CD4-positive, alpha-beta T cell treated with Interleukin-2 at 100 ng/mL for 4 hours (primary cell): Measurements from ENCODE around the gene CSNK2B.

Source experiments
- DNase-seq: peaks from one replicate; pipeline ENCODE4 v3.0.0-alpha.2; 2020; ENCODE audit warnings: low spot score

The CSNK2B gene

GRCh38 chr6:31665501-31666336 is at the start of gene CSNK2B:
Gene CSNK2B, plus strand, starts transcription at chr6:31666080. Its CDS starts 752 bp downstream, at chr6:31666832.
- peak; percentile 97 for DNase-seq

- DNase-seq = no peak
These were observed 48.9 kb upstream of the CSNK2B start for GRCh38 chr6:31617010-31617409.

- DNase-seq = peak; percentile 98
These were observed 45.9 kb upstream of the CSNK2B start for GRCh38 chr6:31619805-31620585.

DNA sequence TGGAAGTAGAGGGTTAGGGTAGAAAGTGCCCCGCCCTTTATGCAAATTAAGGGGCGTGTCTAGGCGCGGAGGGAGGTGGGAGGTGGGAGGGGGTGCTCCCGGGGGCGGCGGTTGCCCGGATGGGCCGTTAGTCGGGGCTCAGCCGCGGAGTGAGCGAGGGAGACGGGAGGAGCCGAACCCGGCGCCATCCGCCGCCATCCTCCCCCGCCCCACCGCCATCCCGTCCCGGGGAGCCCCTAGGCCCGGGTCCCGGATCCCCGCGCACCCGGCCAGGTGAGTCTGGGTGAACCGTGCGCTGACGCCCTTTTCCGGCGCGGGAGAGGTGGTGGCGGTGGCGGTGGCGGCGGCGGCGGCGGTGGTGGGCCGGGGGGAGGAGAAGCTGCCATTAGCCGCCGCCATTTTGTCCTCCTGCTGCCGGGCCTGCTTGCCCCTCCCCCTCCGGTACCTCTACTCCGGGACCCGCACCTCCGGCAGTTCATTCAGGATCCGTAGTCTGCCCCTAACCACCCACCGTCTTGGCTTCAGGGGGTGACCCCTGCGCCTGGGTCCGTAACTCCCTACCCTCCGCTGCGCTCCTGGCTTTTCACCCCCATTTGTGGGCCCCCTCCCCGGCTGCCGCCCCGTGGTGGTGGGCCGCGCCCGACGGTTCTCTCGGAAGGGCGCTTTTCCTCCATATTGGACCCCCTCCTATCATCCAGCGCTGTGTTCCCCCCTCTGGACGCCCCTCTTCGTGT is 45.1 kb upstream of the CSNK2B start, which contains the start of gene PRRC2A:
Gene PRRC2A, plus strand, starts transcription at position 130 of the 734 bp plus-strand sequence. CDS start 2,075 bp downstream, outside the sequence.
- DNase-seq = no peak

DNA sequence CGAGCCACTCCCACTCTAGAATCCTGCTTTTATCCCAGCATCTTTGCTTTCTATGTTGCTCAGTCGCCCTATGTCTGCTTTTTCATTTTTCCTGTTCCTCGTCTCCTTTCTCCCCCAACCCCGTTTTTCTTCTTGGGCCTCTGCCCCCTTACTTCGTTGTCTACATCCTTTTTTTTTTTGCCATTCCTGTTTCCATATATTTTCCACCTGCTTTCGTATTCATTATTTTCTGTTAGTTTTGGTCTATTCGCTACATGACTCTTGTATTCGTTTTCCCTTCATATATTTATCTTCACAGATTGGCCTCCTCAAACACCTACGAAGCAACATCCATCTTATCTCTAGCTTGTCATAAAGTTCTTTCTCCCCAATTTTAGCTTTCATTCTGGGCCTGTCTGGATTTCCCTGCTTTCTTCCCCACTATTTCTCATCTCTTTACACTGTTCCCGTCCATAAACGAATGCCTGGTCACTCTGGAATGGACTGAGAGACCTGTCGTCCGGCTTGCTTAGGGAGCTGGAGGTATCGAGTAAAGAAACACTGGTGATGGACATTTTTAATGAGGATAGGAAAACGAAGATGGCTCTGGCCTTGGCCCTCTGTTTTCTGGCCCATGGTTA is 44.5 kb upstream of the CSNK2B start:
- no peak for DNase-seq

DNA sequence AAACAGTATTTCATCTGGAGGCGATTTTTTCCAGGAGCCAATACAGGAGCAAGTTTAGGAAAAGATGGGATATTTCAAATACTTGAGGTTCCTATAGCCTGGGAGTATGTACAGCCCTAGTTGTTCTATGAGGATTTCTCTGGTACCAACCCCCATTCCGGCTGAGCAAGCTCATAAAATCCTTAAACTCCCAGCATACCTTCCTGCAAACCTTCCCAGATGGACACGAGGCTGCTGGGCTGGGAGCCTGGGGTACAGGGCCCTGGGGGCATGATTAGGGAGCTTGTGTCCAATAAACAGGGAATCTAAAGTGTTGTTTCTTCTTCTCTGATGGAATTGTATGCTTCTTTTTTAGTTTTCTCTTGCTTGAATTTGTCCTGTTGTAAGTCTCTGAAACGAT is 43.9 kb upstream of the CSNK2B start:
- no peak for DNase-seq

GRCh38 chr6:31622684-31623091 is 43.2 kb upstream of the CSNK2B start:
- no peak for DNase-seq

- no peak for DNase-seq
These were observed 41.8 kb upstream of the CSNK2B start for GRCh38 chr6:31624070-31624469.

DNA sequence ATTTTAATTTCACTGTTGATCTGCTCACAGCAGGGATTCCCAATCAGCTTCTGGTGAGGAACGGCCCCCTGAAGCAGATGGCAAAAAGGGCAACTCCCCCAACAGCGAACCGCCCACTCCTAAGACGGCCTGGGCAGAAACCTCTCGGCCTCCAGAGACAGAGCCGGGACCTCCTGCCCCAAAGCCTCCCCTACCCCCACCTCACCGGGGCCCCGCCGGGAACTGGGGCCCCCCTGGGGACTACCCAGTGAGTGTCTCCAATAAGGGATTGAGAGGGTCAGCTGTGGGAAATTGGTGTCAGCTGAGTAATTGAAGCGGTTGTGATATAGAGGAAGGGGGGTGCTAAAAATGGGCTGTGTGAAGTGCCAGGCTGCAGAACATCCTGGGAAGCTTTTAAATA is 38.9 kb upstream of the CSNK2B start:
- no peak for DNase-seq

GRCh38 chr6:31627690-31628287 is 38.1 kb upstream of the CSNK2B start:
- DNase-seq = no peak

GRCh38 chr6:31629014-31629413 is 36.9 kb upstream of the CSNK2B start:
- no peak for DNase-seq

DNA sequence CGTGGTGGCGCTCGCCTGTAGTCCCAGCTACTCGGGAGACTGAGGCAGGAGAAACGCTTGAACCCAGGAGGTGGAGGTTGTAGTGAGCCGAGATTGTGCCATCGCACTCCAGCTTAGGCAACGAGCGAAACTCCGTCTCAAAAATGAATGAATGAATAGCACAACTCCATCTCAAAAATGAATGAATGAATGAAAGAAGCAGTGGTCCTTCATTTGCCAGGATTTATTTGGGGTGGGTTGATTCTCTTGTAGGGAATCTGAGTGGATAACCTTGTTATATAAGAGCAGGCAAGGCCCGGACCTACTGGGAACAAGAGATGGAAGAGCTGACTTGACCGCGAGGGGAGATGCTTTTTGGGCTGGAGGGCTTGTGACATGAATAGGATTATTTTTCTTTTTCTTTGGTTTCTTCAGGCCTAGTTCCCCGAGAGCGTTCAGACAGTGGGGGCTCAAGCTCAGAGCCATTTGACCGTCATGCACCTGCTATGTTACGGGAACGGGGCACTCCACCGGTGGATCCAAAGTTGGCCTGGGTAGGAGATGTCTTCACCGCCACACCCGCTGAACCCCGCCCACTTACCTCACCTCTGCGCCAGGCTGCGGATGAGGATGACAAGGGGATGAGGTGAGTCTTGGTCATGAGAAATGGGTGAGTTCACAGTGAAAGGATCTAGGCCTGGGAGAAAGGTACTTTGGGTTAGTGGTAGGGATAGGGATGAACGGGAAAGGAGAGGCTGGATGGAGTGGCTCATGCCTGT is 35.5 kb upstream of the CSNK2B start:
- no peak for DNase-seq

GRCh38 chr6:31631209-31631608 is 34.7 kb upstream of the CSNK2B start:
- no peak for DNase-seq

DNA sequence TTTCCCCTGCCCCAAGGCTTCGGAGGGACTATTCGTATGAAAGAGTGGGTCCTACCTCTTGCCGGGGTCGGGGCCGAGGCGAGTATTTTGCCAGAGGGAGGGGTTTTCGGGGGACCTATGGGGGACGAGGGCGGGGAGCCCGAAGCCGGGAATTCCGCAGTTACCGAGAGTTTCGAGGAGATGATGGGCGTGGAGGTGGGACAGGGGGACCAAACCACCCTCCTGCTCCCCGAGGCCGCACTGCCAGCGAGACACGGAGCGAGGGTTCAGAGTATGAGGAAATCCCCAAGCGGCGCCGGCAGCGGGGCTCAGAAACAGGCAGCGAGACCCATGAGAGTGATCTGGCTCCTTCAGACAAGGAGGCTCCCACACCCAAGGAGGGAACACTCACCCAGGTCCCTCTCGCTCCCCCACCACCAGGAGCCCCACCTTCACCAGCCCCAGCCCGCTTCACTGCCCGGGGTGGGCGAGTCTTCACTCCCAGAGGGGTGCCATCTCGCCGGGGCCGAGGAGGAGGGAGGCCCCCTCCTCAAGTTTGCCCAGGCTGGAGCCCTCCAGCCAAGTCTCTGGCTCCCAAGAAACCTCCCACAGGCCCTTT is 34.1 kb upstream of the CSNK2B start:
- DNase-seq = no peak

GRCh38 chr6:31632279-31632946 is 33.5 kb upstream of the CSNK2B start:
- no peak for DNase-seq

DNA sequence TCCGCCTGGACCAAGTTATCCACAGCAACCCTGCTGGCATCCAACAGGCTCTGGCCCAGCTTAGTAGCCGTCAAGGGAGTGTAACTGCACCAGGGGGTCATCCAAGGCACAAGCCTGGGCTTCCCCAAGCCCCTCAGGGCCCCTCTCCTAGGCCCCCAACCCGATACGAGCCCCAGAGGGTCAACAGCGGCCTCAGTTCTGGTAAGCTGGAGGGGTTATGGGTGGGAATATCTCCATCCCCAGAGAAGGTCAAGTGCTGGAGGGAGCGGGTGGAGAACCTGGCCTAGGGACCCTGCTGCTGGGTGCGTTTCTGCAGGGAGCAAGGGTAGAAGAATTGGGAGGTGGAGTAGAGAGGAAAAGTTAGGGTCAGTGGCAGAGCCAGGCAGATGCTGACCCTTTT is 32.4 kb upstream of the CSNK2B start:
- no peak for DNase-seq

- no peak for DNase-seq
These were observed 31.7 kb upstream of the CSNK2B start for GRCh38 chr6:31634131-31634530.

- DNase-seq = no peak
These were observed 30.8 kb upstream of the CSNK2B start for GRCh38 chr6:31634969-31635575.
